Activated naive CD4-positive, alpha-beta T cell treated with anti-CD3 and anti-CD28 coated beads for 36 hours (primary cell): ENCODE results near the gene MEMO1. TPM values are rescaled to one million over a fixed set of nuclear protein-coding genes. Genes with fewer than 3 reads are reported as not detected.
A peak's percentile ranks its signal among the peaks of the same experiment; 100 is the strongest.
"Not testable (repeated sequence)": the region's sequence is repeated elsewhere in the genome, so short reads cannot be mapped to it uniquely, and the experiment has no call there.

Source experiments
- CTCF ChIA-PET: fragments of 350-600 bp; sonication (Branson Sonifier 250); formaldehyde crosslinking; loops from one replicate; lab custom pipeline; 2021; ENCODE audit warnings: antibody characterized with exemption; lab: Charles Lee
- DNase-seq: peaks from one replicate; pipeline ENCODE4 v3.0.0-alpha.2; 2020
- H3K27ac Mint-ChIP-seq: one replicate; pipeline ENCODE4 v1.8.0; 2021; ENCODE audit warnings: mild to moderate bottlenecking, mixed read lengths
- H3K27me3 Mint-ChIP-seq: one replicate; pipeline ENCODE4 v1.8.0; 2021; ENCODE audit warnings: low read depth, mixed read lengths
- H3K36me3 Mint-ChIP-seq: one replicate; pipeline ENCODE4 v1.8.0; 2021; ENCODE audit warnings: low read depth, mixed read lengths
- H3K4me1 Mint-ChIP-seq: one replicate; pipeline ENCODE4 v1.8.0; 2021; ENCODE audit warnings: low read depth, mixed read lengths
- H3K4me3 Mint-ChIP-seq: one replicate; pipeline ENCODE4 v1.8.0; 2021; ENCODE audit warnings: mild to moderate bottlenecking, moderate library complexity, mixed read lengths
- H3K9me3 Mint-ChIP-seq: one replicate; pipeline ENCODE4 v1.8.0; 2021; ENCODE audit warnings: mixed read lengths
- intact Hi-C: fragments of 100-400 bp; cut with micrococcal nuclease; formaldehyde crosslinking; loops from one replicate; pipeline ENCODE4 v1.15.1; 2023
- total RNA-seq, 2 experiments: library from RNA; stranded (reverse); gene quantifications; one replicate each; pipeline ENCODE4 v1.2.3, GENCODE V29; 2021

MEMO1 gene
- total RNA-seq, 2 experiments from 2014 or later, result 39.5 to 42.0 TPM

- H3K36me3 Mint-ChIP-seq, CTCF ChIA-PET, H3K9me3 Mint-ChIP-seq, H3K27me3 Mint-ChIP-seq: not testable (repeated sequence)
- intact Hi-C loops, result loop anchor here (2.0 kb wide), 1 partner anchor 267 kb away; the partner anchor contains the start of gene YIPF4
- Mint-ChIP-seq H3K4me1 (peaks cover 47% of the 10 kb centered on the region), H3K27ac (peak overlapping the region; percentile 57), H3K4me3 (peak overlapping the region; percentile 59)
- DNase-seq, result peak; percentile 67
Measured at GRCh38 chr2:32010280-32010669, 533 bp downstream of the MEMO1 start.

GRCh38 chr2:32009516-32010256 is 1.1 kb downstream of the MEMO1 start:
- Mint-ChIP-seq H3K27ac (peak overlapping the region; percentile 85), H3K4me1 (peaks cover 53% of the 10 kb centered on the region), H3K36me3 (peaks cover 8% of the 10 kb centered on the region), H3K27me3 (no peaks in the 10 kb centered on the region), H3K4me3 (peak overlapping the region; percentile 94), H3K9me3 (no peaks in the 10 kb centered on the region)
- CTCF ChIA-PET, result interaction anchor here (0.8 kb wide), 1 partner anchor 11 kb away, joined by 3 read pairs; no protein-coding TSS in a partner anchor
- DNase-seq, result peak; percentile 53
- intact Hi-C loops, result loop anchor here (1.0 to 2.0 kb wide), 4 partner anchors 12 to 347 kb away; partner anchors contain the start of genes BIRC6 and YIPF4

GRCh38 chr2:32008805-32009515 is 1.8 kb downstream of the MEMO1 start:
- H3K27ac Mint-ChIP-seq, result peak overlapping the region; percentile 85
- intact Hi-C loops, result loop anchor here (1.0 to 2.0 kb wide), 3 partner anchors 12 to 348 kb away; partner anchors contain the start of gene BIRC6
- no peaks in the 10 kb centered on the region for H3K9me3 Mint-ChIP-seq
- peaks cover 6% of the 10 kb centered on the region for H3K36me3 Mint-ChIP-seq
- H3K27me3 Mint-ChIP-seq, result no peaks in the 10 kb centered on the region
- CTCF ChIA-PET, result interaction anchor here (0.6 to 0.9 kb wide), 3 partner anchors 12 to 71 kb away, joined by 3 to 8 read pairs (median 3); no protein-coding TSS in a partner anchor
- peak overlapping the region; percentile 94 for H3K4me3 Mint-ChIP-seq
- H3K4me1 Mint-ChIP-seq, result peaks cover 58% of the 10 kb centered on the region
- DNase-seq, result peak; percentile 35

- Mint-ChIP-seq H3K27me3 (no peaks in the 10 kb centered on the region), H3K36me3 (peaks cover 5% of the 10 kb centered on the region), H3K4me3 (no peak overlapping the region), H3K4me1 (peaks cover 55% of the 10 kb centered on the region), H3K9me3 (no peaks in the 10 kb centered on the region), H3K27ac (no peak overlapping the region)
- intact Hi-C loops, result no loop called here
- DNase-seq, result no peak
- CTCF ChIA-PET, result no interaction called here
Measured at GRCh38 chr2:32007121-32007391, 3.8 kb downstream of the MEMO1 start.

GRCh38 chr2:32005371-32005976 is 5.3 kb downstream of the MEMO1 start:
- H3K4me1 Mint-ChIP-seq, result peaks cover 50% of the 10 kb centered on the region
- no peaks in the 10 kb centered on the region for H3K27me3 Mint-ChIP-seq
- intact Hi-C loops, result no loop called here
- H3K27ac Mint-ChIP-seq, result no peak overlapping the region
- CTCF ChIA-PET, result no interaction called here
- no peaks in the 10 kb centered on the region for H3K9me3 Mint-ChIP-seq
- H3K4me3 Mint-ChIP-seq, result no peak overlapping the region
- peaks cover 8% of the 10 kb centered on the region for H3K36me3 Mint-ChIP-seq
- DNase-seq, result no peak

- H3K9me3 Mint-ChIP-seq, result no peaks in the 10 kb centered on the region
- H3K27me3 Mint-ChIP-seq, result no peaks in the 10 kb centered on the region
Measured at GRCh38 chr2:32003791-32004190, 7.0 kb downstream of the MEMO1 start.

GRCh38 chr2:32002406-32002805 is 8.4 kb downstream of the MEMO1 start:
- no peak for DNase-seq
- CTCF ChIA-PET, result no interaction called here
- Mint-ChIP-seq H3K4me1 (peaks cover 57% of the 10 kb centered on the region), H3K9me3 (no peaks in the 10 kb centered on the region), H3K27ac (no peak overlapping the region), H3K36me3 (peaks cover 8% of the 10 kb centered on the region), H3K27me3 (no peaks in the 10 kb centered on the region), H3K4me3 (no peak overlapping the region)
- intact Hi-C loops, result no loop called here

More at GRCh38 chr2:32003791-32004190, 7.0 kb downstream of the MEMO1 start:
- intact Hi-C loops, result no loop called here
- DNase-seq, result no peak
- Mint-ChIP-seq H3K4me3 (no peak overlapping the region), H3K27ac (no peak overlapping the region), H3K4me1 (peaks cover 59% of the 10 kb centered on the region), H3K36me3 (peaks cover 8% of the 10 kb centered on the region)
- CTCF ChIA-PET, result no interaction called here

GRCh38 chr2:31999438-31999837 is 11.4 kb downstream of the MEMO1 start:
- Mint-ChIP-seq H3K4me1 (peaks cover 53% of the 10 kb centered on the region), H3K9me3 (no peaks in the 10 kb centered on the region), H3K36me3 (peaks cover 6% of the 10 kb centered on the region), H3K27me3 (no peaks in the 10 kb centered on the region), H3K27ac (no peak overlapping the region), H3K4me3 (no peak overlapping the region)
- DNase-seq, result no peak
- intact Hi-C loops, result no loop called here
- CTCF ChIA-PET, result interaction anchor here (0.6 kb wide), 2 partner anchors 57 to 230 kb away, joined by 3 read pairs; no protein-coding TSS in a partner anchor

GRCh38 chr2:31998731-31999383 is 12.0 kb downstream of the MEMO1 start:
- H3K4me1 Mint-ChIP-seq, result peaks cover 49% of the 10 kb centered on the region
- intact Hi-C loops, result no loop called here
- no peak overlapping the region for H3K27ac Mint-ChIP-seq
- no peak overlapping the region for H3K4me3 Mint-ChIP-seq
- no peak for DNase-seq
- H3K9me3 Mint-ChIP-seq, result no peaks in the 10 kb centered on the region
- no peaks in the 10 kb centered on the region for H3K27me3 Mint-ChIP-seq
- peaks cover 6% of the 10 kb centered on the region for H3K36me3 Mint-ChIP-seq
- CTCF ChIA-PET, result no interaction called here

- intact Hi-C loops, result loop anchor here (1.0 kb wide), 1 partner anchor 12 kb away; no protein-coding TSS in a partner anchor
Measured at GRCh38 chr2:31997653-31998052, 13.2 kb downstream of the MEMO1 start.

GRCh38 chr2:31996571-31997150 is 14.1 kb downstream of the MEMO1 start:
- Mint-ChIP-seq H3K4me3 (no peak overlapping the region), H3K4me1 (peaks cover 57% of the 10 kb centered on the region)

More at GRCh38 chr2:31997653-31998052, 13.2 kb downstream of the MEMO1 start:
- H3K27me3 Mint-ChIP-seq, result no peaks in the 10 kb centered on the region
- H3K27ac Mint-ChIP-seq, result peak overlapping the region; percentile 28
- H3K4me1 Mint-ChIP-seq, result peaks cover 52% of the 10 kb centered on the region
- no peak overlapping the region for H3K4me3 Mint-ChIP-seq
- no peak for DNase-seq
- no peaks in the 10 kb centered on the region for H3K9me3 Mint-ChIP-seq
- peaks cover 6% of the 10 kb centered on the region for H3K36me3 Mint-ChIP-seq
- CTCF ChIA-PET, result interaction anchor here (1.5 kb wide), 1 partner anchor 10 kb away, joined by 3 read pairs; no protein-coding TSS in a partner anchor

More at GRCh38 chr2:31996571-31997150, 14.1 kb downstream of the MEMO1 start:
- CTCF ChIA-PET, result interaction anchor here (1.5 kb wide), 1 partner anchor 9 kb away, joined by 3 read pairs; no protein-coding TSS in a partner anchor
- Mint-ChIP-seq H3K9me3 (no peaks in the 10 kb centered on the region), H3K36me3 (peaks cover 6% of the 10 kb centered on the region), H3K27ac (no peak overlapping the region), H3K27me3 (no peaks in the 10 kb centered on the region)
- intact Hi-C loops, result loop anchor here (1.0 kb wide), 1 partner anchor 13 kb away; no protein-coding TSS in a partner anchor
- DNase-seq, result no peak
